ENCODE measurements around the gene RIN3. TPM values are rescaled to one million over a fixed set of nuclear protein-coding genes. Genes with fewer than 3 reads are reported as not detected.

Gene RIN3
- total RNA-seq, 1 experiment from 2014 or later: 1.5 TPM

GRCh38 chr14:92678766-92679165, 165.2 kb downstream of the RIN3 start:
- Histone ChIP-seq H3K27ac (ENCODE audit: insufficient read length, low read depth, low read length) (no peak overlapping the region), H3K4ac (ENCODE audit: low read depth, low read length) (no peak overlapping the region), H3K9me3 (ENCODE audit: control insufficient read depth, low read depth, low read length) (no peaks in the 10 kb centered on the region), H2BK12ac (ENCODE audit: insufficient read length, low read depth, low read length) (no peak overlapping the region), H2BK15ac (ENCODE audit: low read depth, low read length) (no peak overlapping the region), H3K9ac (ENCODE audit: extremely low read depth, insufficient read length, low read length) (no peak overlapping the region), H3K14ac (ENCODE audit: insufficient read depth, low read length) (no peak overlapping the region), H3K79me1 (ENCODE audit: insufficient read depth, low read depth, low read length, poor library complexity, severe bottlenecking) (no peaks in the 10 kb centered on the region), H3K23ac (ENCODE audit: insufficient read length, low read depth, low read length) (no peak overlapping the region), H2BK20ac (ENCODE audit: low read depth, low read length, poor library complexity, severe bottlenecking) (no peak overlapping the region), H3K56ac (ENCODE audit: insufficient read length, low read depth, low read length) (no peak overlapping the region), H2AFZ (ENCODE audit: low read length) (no peak overlapping the region), H2BK5ac (ENCODE audit: insufficient read length, low read length) (no peak overlapping the region), H3K23me2 (ENCODE audit: insufficient read length, low read depth, low read length, poor library complexity, severe bottlenecking) (no peaks in the 10 kb centered on the region), H3K4me2 (ENCODE audit: insufficient read depth, insufficient read length, low read length) (no peak overlapping the region), H4K8ac (replicated peaks; ENCODE audit: insufficient read length, low read depth, low read length) (no peak overlapping the region), H3K18ac (ENCODE audit: insufficient read length, low read depth, low read length) (no peak overlapping the region), H2BK120ac (ENCODE audit: low read depth, low read length, poor library complexity, severe bottlenecking) (no peak overlapping the region), H2AK5ac (ENCODE audit: insufficient read length, low read length) (no peak overlapping the region), H3K79me2 (ENCODE audit: insufficient read depth, low read length) (no peaks in the 10 kb centered on the region), H3T11ph (ENCODE audit: low read length) (no peak overlapping the region), H4K20me1 (ENCODE audit: control insufficient read depth, insufficient read depth, insufficient read length) (no peaks in the 10 kb centered on the region), H3K27me3 (ENCODE audit: insufficient read depth, low read length) (no peaks in the 10 kb centered on the region), H3K4me1 (ENCODE audit: insufficient read depth, low read length) (no peaks in the 10 kb centered on the region), H4K5ac (ENCODE audit: insufficient read length, low read depth, low read length) (no peak overlapping the region), H4K91ac (ENCODE audit: insufficient read length, low read depth, low read length) (no peak overlapping the region)
- Mint-ChIP-seq H3K36me3 (ENCODE audit: insufficient read depth in 1 of 3, low read depth in 3 of 3) (no peaks in the 10 kb centered on the region), H3K4me3 (no peak overlapping the region), H3K4me1 (peaks cover 9% of the 10 kb centered on the region in 2 experiments), H3K9me3 (no peaks in the 10 kb centered on the region), H3K27me3 (ENCODE audit: low read depth) (no peaks in the 10 kb centered on the region; the same call in 1 of the 2 replicates), H3K27ac (no peak overlapping the region)
- TF ChIP-seq CTCF (conservative IDR thresholded peaks at IDR 0.05): no peak
- no CpG with 5 or more reads among the region's 5 CpGs for WGBS (ENCODE audit: extremely low coverage, insufficient read length, low lambda C conversion rate)
- no peak for DNase-seq
